Ureter (tissue), 1 donor: ENCODE data around the gene CYP4F12. TPM values are rescaled to one million over a fixed set of nuclear protein-coding genes. Genes with fewer than 3 reads are reported as not detected.

Experiments used
- DNase-seq: peaks from one replicate; pipeline ENCODE4 v3.0.0-alpha.2; 2020; ENCODE audit warnings: low spot score
- total RNA-seq: library from RNA; stranded (reverse); gene quantifications from one replicate; pipeline ENCODE4 v1.2.4, GENCODE V29; 2023
- donor health status: DM: yes; HTN: yes; CAD: no.

CYP4F12 gene
- 98.1 TPM for total RNA-seq

DNA sequence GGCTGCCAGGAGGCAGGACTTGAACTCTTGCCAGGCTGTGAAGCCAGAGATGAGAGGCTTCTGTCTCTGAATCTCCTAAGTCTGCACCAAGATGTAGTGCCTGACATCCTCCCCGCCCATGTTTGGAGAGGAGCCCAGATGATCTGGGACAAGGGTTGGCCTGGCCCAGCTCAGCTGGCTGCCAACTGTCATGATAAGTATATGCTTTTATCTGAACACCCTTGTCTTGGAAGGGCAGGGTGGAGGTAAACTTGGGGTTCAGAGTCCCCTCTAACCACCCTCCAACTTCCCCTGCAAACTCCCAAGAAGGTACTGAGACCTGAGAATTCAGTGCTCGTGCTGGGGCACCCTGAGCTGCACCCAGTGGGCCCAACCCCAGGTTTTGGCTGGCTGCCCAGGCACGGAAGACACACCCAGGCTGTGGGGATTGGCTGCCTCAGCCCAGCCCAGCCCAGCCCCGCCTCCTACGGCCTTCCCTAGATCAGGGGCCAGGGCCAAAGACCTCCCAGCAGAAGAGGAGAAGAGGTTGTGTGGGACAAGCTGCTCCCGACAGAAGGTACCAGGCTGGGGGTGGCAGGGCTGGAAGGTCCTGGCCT is at the start of gene CYP4F12:
Gene CYP4F12, plus strand, starts transcription at position 508 of the 596 bp plus-strand sequence. CDS start 443 bp downstream, outside the sequence.
- DNase-seq, result peak; percentile 94

DNA sequence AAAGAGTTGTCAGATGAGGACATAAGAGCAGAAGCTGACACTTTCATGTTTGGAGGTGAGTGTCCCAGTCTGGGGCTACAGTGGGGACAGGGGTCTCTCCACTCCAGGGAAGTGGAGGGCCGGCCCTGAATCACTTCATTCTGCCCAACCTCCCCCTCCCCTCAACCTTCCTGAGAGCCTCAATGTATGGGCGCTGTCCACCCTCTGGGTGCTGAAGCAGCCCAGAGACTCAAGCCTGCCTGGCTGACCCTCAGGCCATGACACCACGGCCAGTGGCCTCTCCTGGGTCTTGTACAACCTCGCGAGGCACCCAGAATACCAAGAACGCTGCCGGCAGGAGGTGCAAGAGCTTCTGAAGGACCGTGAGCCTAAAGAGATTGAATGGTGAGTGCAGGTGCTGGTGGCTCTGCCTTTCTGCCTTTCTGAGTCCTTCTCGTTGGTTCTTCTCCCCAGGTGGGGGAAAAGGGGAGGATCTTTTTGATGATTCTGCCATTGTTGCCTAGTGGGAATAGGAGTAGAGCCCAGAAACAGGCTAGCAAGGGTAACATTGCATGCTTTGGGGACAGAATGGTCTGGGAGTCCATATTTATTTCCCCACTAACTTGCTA is 49.1 kb upstream of the CYP4F12 start:
- DNase-seq, result no peak

DNA sequence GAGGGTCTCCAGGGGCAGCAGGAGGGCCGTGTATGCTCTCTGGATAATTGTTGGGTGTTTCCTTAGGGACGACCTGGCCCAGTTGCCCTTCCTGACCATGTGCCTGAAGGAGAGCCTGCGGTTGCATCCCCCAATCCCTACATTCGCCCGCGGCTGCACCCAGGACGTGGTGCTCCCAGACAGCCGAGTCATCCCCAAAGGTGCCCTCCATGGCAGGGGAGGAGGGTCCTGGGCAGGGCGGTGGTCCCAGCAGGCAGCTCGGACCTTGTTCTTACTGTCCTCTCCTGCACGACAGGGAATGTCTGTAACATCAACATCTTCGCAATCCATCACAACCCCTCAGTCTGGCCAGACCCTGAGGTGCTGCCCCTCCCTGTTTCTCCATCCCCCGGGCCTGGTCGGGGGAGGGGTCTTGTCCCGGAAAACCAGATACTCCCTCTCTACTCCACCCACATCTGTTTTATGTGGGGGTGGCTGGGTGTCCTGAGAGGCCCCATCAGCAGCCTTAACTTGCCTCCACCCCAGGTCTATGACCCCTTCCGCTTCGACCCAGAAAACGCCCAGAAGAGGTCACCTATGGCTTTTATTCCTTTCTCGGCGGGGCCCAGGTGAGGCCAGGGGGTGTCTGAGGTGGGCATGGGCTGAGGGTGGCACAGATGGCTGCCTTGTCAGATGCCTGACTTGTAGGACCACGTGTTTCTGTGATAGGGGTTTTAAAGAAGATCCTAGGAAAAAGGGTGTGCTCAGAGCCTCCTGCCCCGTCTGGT is 44.5 kb upstream of the CYP4F12 start:
- DNase-seq, result peak; percentile 39

DNA sequence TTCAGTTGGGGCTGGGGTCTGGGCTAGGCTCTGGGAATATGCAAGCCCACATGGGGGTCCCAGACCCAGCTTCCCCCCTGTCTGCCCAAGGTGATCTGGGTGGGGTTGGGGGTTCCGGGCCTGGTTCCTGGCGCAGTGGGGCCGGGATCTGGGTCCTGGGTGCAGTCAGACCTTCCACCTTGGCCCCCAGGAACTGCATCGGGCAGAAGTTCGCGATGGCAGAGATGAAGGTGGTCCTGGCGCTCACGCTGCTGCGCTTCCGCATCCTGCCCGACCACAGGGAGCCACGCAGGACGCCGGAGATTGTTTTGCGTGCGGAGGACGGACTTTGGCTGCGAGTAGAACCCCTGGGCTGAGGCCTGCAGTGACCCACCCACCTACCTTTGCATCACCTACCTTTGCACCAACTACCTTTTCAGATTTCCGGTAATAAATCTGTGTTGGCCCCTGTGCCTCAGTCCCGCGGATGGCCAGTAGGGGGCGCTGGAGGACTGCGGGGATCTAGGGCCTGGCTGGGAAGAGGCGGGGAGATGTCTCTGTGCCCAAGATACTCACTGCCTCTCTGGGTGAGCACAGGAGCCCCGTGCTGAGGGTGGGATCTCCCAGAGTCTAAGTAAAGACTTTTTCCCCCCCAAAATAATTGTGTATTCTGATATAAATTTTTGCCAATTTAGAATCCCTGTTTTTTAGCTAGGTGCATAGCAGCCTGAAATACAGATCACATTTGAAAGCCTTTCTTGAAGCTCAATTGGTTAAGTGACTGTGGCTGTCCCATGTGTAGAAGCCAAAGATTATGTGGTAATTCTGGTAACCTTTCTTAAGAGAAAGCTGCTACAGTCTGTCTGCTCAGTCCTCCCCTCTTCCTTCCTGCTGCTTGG is 43.6 kb upstream of the CYP4F12 start:
- peak; percentile 91 for DNase-seq

GRCh38 chr19:15631817-15632216 is 41.1 kb upstream of the CYP4F12 start:
- DNase-seq, result peak; percentile 39

- DNase-seq, result no peak
Observed at GRCh38 chr19:15633082-15633835, 39.6 kb upstream of the CYP4F12 start.

DNA sequence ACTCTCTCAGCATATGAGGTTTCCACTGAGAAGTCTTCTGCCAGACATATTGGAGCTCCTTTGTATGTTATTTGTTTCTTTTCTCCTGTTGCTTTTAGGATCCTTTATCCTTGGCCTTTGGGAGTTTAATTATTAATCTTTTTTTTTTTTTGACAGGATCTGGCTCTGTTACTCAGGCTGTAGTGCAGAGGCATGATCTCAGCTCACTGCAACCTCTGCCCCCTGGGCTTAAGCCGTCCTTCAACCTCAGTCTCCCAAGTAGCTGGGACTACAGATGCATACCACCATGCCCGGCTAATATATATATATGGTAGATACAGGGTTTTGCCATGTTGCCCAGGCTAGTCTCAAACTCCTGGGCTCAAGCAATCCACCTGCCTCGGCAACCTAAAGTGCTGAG is 38.8 kb upstream of the CYP4F12 start:
- no peak for DNase-seq

DNA sequence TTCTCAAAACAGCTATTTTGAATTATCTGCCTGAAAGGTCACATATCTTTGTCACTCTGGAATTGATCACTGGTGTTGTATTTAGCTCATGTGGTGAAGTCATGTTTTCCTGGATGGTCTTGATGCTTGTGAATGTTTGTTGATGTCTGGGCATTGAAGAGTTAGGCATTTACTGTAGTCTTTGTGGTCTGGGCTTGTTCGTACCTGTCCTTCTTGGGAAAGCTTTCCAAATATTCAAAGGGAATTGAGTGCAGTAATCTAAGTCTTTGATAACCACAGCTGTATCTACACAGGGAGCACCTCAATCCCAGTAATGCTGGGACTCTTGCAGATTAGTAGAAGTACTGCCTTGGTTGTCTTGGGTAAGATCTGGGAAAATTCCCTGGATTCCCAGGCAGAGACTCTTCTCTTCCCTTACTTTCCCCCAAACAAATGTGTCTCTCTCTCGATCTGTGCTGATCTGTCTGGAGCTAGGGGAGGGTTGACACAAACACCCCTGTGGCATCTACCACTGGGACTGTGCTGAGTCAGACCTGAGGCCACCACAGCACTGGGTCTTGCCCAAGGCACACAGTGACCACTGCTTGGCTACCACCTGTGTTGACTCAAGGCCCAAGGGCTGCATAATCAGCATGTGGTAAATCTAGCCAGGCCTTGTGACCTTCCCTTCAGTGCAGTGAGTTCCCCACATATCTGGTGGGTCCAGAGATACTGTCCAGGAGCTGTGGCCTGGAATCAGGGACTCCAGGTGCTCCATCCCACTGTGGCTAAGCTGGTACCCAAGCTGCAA is 37.7 kb upstream of the CYP4F12 start:
- no peak for DNase-seq

DNA sequence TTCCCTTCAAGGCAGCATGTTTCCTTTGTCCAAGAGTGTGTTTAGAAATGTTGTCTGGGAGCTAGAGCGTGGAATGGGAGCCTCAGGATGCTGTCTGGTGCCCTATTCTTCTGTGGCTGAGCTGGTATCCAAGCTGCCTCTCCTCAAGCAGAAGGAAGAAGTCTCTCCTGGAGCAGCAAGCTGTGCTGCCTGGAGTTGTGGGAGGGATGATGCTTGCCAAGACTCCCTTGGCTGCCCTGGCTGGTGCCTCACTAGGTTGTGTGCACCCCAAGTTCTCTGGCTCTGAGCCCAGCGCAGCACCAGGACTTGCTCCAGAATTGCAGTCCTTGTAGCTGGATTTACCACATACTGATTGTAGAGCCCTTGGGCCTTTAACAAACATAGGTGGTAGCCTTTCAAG is 36.9 kb upstream of the CYP4F12 start:
- no peak for DNase-seq

GRCh38 chr19:15639596-15639995 is 33.3 kb upstream of the CYP4F12 start:
- no peak for DNase-seq

GRCh38 chr19:15640294-15640903 is 32.5 kb upstream of the CYP4F12 start, which contains the start of gene CYP4F3:
TSS of gene CYP4F3 (plus strand) at chr19:15640897. CDS start at chr19:15641416, 519 bp downstream.
- peak; percentile 94 for DNase-seq

- no peak for DNase-seq
Observed at GRCh38 chr19:15640904-15641597, 31.8 kb upstream of the CYP4F12 start.

GRCh38 chr19:15641901-15642491 is 30.9 kb upstream of the CYP4F12 start:
- no peak for DNase-seq

DNA sequence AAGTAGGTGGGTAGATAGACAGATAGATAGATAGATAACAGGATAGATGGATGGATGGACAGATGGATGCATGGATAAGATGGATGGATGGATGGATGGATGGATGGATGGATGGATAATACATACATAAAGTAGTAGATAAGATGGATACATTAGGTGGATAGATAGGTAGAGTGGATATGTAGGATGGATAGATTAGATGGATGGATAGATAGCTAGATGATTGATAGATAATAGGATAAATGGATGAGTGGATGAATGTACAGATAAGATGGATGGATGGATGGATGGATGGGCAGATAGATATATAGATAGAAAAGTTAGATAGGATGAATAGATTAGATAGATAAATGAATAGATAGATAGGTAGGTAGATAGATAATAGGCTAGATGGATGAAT is 30.1 kb upstream of the CYP4F12 start:
- DNase-seq, result no peak

- DNase-seq, result no peak
Observed at GRCh38 chr19:15643387-15643786, 29.5 kb upstream of the CYP4F12 start.

GRCh38 chr19:15644066-15644741 is 28.7 kb upstream of the CYP4F12 start:
- no peak for DNase-seq

DNA sequence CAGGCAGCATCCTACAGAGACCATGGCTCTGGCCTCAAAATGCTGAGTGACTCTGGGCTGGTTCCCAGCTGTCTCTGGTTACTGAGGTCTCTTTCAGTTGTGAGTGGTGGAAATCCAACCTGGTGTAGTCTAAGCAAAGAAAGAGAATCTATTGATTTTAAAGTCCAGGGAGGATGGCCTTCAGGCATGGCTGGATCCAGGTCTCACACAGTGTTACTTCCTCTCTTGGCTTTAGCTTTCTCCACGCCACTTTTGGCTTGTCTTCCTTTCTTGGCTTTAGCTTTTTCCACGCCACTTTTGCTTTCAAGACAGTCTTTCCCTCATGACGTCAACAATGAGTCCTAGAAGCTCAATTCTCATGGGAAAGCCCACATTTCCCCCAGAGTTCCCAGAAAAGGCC is 28.1 kb upstream of the CYP4F12 start:
- DNase-seq, result no peak

DNA sequence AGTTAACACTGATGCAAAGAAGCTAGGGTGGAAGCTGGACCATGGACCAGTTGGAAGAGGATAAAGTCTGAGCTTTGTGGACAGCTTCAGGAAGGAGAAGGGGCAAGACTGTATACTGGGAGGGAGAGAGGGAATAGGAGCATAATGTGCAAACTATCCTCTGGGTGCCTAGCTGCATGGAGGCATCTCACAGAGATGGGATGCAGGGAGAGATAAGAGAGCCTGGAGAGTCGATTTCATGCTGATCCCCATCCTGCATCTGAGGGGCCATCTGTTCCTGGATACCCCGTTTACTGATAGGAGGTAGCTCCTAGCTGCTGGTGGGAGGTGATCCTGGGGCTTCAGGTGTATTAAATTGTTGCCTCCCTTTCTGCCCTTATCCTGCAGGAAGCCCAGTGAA is 23.4 kb upstream of the CYP4F12 start:
- no peak for DNase-seq
